GM19372 (cell line): ENCODE data around the gene TPSD1.
"Not testable (repeated sequence)": the region's sequence is repeated elsewhere in the genome, so short reads cannot be mapped to it uniquely, and the experiment has no call there.

Experiments used
- ATAC-seq: cut with Tn5 transposase; IDR thresholded peaks from one replicate; pipeline ENCODE4 v1.9.1; 2021; ENCODE audit warnings: mild to moderate bottlenecking, low read depth, moderate library complexity; ENCODE audit not compliant: unreplicated experiment

Gene TPSD1

GRCh38 chr16:1240436-1240835 lies 15.4 kb upstream of the TPSD1 start, which contains the start of gene TPSAB1:
TSS of gene TPSAB1 (plus strand) at chr16:1240705. CDS start at chr16:1240939, 234 bp downstream.
- ATAC-seq = not testable (repeated sequence)

GRCh38 chr16:1241081-1241480 lies 14.8 kb upstream of the TPSD1 start:
- not testable (repeated sequence) for ATAC-seq

GRCh38 chr16:1243363-1243762 lies 12.5 kb upstream of the TPSD1 start:
- ATAC-seq = not testable (repeated sequence)

- not testable (repeated sequence) for ATAC-seq
Measured at GRCh38 chr16:1243907-1244850, 11.7 kb upstream of the TPSD1 start.

- ATAC-seq = no peak
Measured at GRCh38 chr16:1244881-1245280, 11.0 kb upstream of the TPSD1 start.

GRCh38 chr16:1245452-1246020 lies 10.3 kb upstream of the TPSD1 start:
- no peak for ATAC-seq

- ATAC-seq = not testable (repeated sequence)
Measured at GRCh38 chr16:1247903-1248537, 7.8 kb upstream of the TPSD1 start.

- not testable (repeated sequence) for ATAC-seq
Measured at GRCh38 chr16:1249031-1249755, 6.7 kb upstream of the TPSD1 start.

GRCh38 chr16:1253701-1254364 lies 2.0 kb upstream of the TPSD1 start:
- ATAC-seq = not testable (repeated sequence)

- ATAC-seq = not testable (repeated sequence)
Measured at GRCh38 chr16:1254821-1255220, 1.0 kb upstream of the TPSD1 start.

- ATAC-seq = not testable (repeated sequence)
Measured at GRCh38 chr16:1256296-1256873, 516 bp downstream of the TPSD1 start.

- no peak for ATAC-seq
Measured at GRCh38 chr16:1256874-1257322, 1.0 kb downstream of the TPSD1 start.

- ATAC-seq = no peak
Measured at GRCh38 chr16:1257561-1258224, 1.8 kb downstream of the TPSD1 start.

- ATAC-seq = no peak
Measured at GRCh38 chr16:1258225-1258600, 2.3 kb downstream of the TPSD1 start.

GRCh38 chr16:1258906-1259759 lies 3.3 kb downstream of the TPSD1 start:
- ATAC-seq = no peak

GRCh38 chr16:1259760-1260068 lies 3.8 kb downstream of the TPSD1 start:
- ATAC-seq = no peak

GRCh38 chr16:1260101-1260680 lies 4.3 kb downstream of the TPSD1 start:
- no peak for ATAC-seq
